KMS-11 (cell line): ENCODE measurements around the gene PAM16.
A peak's percentile ranks its signal among the peaks of the same experiment; 100 is the strongest.

ENCODE experiments used
- H2AFZ ChIP-seq: fragments of 200-600 bp; sonication (generic); 2 replicates; pipeline ENCODE4 v1.6.1; 2016; ENCODE audit warnings: antibody characterized with exemption, mixed run types, low read depth
- H3K27ac ChIP-seq: fragments of 200-600 bp; sonication (generic); 2 replicates; pipeline ENCODE4 v1.6.1; 2016; ENCODE audit warnings: mild to moderate bottlenecking, mixed run types
- H3K27me3 ChIP-seq: fragments of 200-600 bp; sonication (generic); 2 replicates; pipeline ENCODE4 v1.6.1; 2017; ENCODE audit warnings: mild to moderate bottlenecking, low read depth, mixed run types, moderate library complexity; ENCODE audit not compliant: insufficient read depth
- H3K36me3 ChIP-seq: fragments of 200-600 bp; sonication (generic); 2 replicates; pipeline ENCODE4 v1.6.1; 2017; ENCODE audit warnings: mild to moderate bottlenecking, mixed run types; ENCODE audit not compliant: insufficient read depth
- H3K4me1 ChIP-seq: fragments of 200-600 bp; sonication (generic); 2 replicates; pipeline ENCODE4 v1.6.1; 2016; ENCODE audit warnings: mild to moderate bottlenecking, low read depth, mixed run types; ENCODE audit not compliant: poor library complexity, severe bottlenecking
- H3K4me2 ChIP-seq: fragments of 200-600 bp; sonication (generic); 2 replicates; pipeline ENCODE4 v1.7.0; 2016; ENCODE audit warnings: mild to moderate bottlenecking, mixed run types
- H3K4me3 ChIP-seq: fragments of 200-600 bp; sonication (generic); IDR thresholded peaks from 2 replicates; pipeline ENCODE4 v1.6.1; 2017; ENCODE audit warnings: low read depth, low read length, mixed read lengths; ENCODE audit not compliant: insufficient read depth
- H3K79me2 ChIP-seq: fragments of 200-600 bp; sonication (generic); 2 replicates; pipeline ENCODE4 v1.6.1; 2016; ENCODE audit warnings: low read depth, mixed run types; ENCODE audit not compliant: insufficient read depth
- H3K9ac ChIP-seq: fragments of 200-600 bp; sonication (generic); 2 replicates; pipeline ENCODE4 v1.6.1; 2016; ENCODE audit warnings: mild to moderate bottlenecking, mixed run types
- H4K20me1 ChIP-seq: fragments of 200-600 bp; sonication (generic); 2 replicates; pipeline ENCODE4 v1.6.1; 2016; ENCODE audit warnings: mild to moderate bottlenecking, mixed run types; ENCODE audit not compliant: insufficient read depth
- CTCF ChIP-seq: fragments of 200-600 bp; sonication (generic); conservative IDR thresholded peaks from 2 replicates; pipeline ENCODE4 v1.6.1; 2017; ENCODE audit warnings: low read depth, mild to moderate bottlenecking, antibody characterized with exemption, low read length, moderate library complexity, mixed read lengths

Gene PAM16

GRCh38 chr16:4315186-4316107 is 35.7 kb downstream of the PAM16 start, which contains the start of gene GLIS2:
Gene GLIS2, plus strand, starts transcription at chr16:4316067. Its CDS starts 16,214 bp downstream, at chr16:4332281.
- Histone ChIP-seq H3K4me2 (peak within 1 kb of the TSS; percentile 96), H4K20me1 (no peaks in the 10 kb centered on the region), H3K27ac (peak within 1 kb of the TSS; percentile 30)

GRCh38 chr16:4314532-4315185 is 36.5 kb downstream of the PAM16 start:
- H3K4me1 ChIP-seq = peaks cover 38% of the 10 kb centered on the region
- no peaks in the 10 kb centered on the region for H3K27me3 ChIP-seq
- peak overlapping the region; percentile 88 for H3K4me2 ChIP-seq
- no peaks in the 10 kb centered on the region for H3K36me3 ChIP-seq
- H3K9ac ChIP-seq = peak overlapping the region; percentile 65
- no peaks in the 10 kb centered on the region for H4K20me1 ChIP-seq
- H3K27ac ChIP-seq = peak overlapping the region; percentile 30; the same call in 1 of the 2 replicates
- H3K79me2 ChIP-seq = peaks cover 25% of the 10 kb centered on the region
- H3K4me3 ChIP-seq = no peak overlapping the region
- peak overlapping the region; percentile 77 for H2AFZ ChIP-seq
- peak; percentile 10; the same call in 1 of the 2 replicates for TF ChIP-seq CTCF

More at GRCh38 chr16:4315186-4316107, 35.7 kb downstream of the PAM16 start, which contains the start of gene GLIS2:
- Histone ChIP-seq H3K4me1 (peaks cover 39% of the 10 kb centered on the region), H3K79me2 (peaks cover 26% of the 10 kb centered on the region), H3K27me3 (no peaks in the 10 kb centered on the region), H2AFZ (peak within 1 kb of the TSS; percentile 77), H3K9ac (peak within 1 kb of the TSS; percentile 65), H3K36me3 (no peaks in the 10 kb centered on the region), H3K4me3 (no peak within 1 kb of the TSS)
- TF ChIP-seq CTCF = no peak

- peaks cover 38% of the 10 kb centered on the region for H3K4me1 ChIP-seq
- H3K4me3 ChIP-seq = no peak overlapping the region
- no peaks in the 10 kb centered on the region for H4K20me1 ChIP-seq
- H3K79me2 ChIP-seq = peaks cover 16% of the 10 kb centered on the region
- H3K36me3 ChIP-seq = no peaks in the 10 kb centered on the region
- H3K9ac ChIP-seq = no peak overlapping the region
- TF ChIP-seq CTCF = 0 out of 2 replicates have a peak, but pooled peaks have one; percentile 9
- no peaks in the 10 kb centered on the region for H3K27me3 ChIP-seq
- no peak overlapping the region for H3K27ac ChIP-seq
- peak overlapping the region; percentile 77; the same call in 1 of the 2 replicates for H2AFZ ChIP-seq
- H3K4me2 ChIP-seq = peak overlapping the region; percentile 88; the same call in 1 of the 2 replicates
These were observed 37.3 kb downstream of the PAM16 start for GRCh38 chr16:4313563-4314531.
